Activated CD4-positive, alpha-beta T cell treated with anti-CD3 and anti-CD28 coated beads, Interleukin-2, amount 50 U/mL, for 4 hours (primary cell): ENCODE measurements around the gene PCDHGA3.
"Not testable (repeated sequence)": the region's sequence is repeated elsewhere in the genome, so short reads cannot be mapped to it uniquely, and the experiment has no call there.

ENCODE experiments used
- DNase-seq, 2 experiments: peaks; one replicate each; pipeline ENCODE4 v3.0.0-alpha.2; 2020

PCDHGA3 gene

DNA sequence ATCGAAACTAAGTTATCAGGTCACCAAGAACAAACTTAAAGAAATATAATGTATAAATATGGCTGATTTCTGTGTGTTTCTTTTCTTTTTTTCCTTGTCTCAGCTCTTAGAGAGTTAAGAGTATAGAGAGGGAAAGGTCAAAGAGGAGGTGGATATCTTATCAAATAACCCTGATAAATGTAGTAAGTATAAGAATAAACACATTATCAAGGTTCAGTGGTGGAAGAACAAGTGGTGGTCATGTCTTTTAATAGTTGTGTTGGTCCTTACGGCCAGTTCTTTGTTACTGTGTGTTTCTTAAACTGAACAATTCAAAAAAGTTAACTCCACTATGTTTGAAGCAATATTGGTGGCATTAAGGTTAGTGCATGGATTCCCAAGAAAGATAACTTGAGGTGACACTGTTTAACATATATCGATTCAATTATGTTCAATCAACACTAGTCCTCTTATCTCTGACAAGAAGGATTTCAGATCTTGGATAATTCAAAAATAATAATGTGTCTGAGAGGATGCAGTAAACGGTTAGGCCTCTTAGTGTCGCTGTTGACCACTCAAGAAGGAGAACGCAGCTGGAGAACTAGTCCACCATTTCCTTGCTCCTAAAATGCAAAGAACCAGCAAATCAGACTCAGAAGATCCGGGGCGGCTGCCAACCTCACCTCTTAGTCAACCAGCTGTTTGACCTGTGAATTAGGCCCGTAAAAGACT is at the start of gene PCDHGA3:
Gene PCDHGA3, plus strand, starts transcription at position 588 of the 711 bp plus-strand sequence. CDS start 205 bp downstream, outside the sequence.
- DNase-seq = no peak

DNA sequence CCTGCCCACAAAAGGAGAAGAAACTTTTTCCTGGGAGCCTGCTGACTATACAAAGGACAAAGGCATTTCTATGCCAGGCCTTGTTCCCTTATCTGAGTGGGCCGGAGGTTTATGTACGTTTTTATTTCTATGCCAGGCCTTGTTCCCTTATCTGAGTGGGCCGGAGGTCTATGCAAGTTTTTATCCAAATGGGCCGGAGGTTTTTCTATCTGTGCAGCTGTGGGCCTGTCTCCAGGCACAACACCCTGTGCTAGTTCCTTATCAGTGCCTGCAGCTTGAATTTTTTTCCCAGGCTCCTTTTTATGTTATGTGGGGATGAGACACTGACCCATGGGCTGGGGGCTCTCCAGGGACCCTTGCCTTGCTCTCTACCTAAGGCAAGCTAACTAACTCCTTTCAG is 45.3 kb upstream of the PCDHGA3 start:
- DNase-seq = no peak

DNA sequence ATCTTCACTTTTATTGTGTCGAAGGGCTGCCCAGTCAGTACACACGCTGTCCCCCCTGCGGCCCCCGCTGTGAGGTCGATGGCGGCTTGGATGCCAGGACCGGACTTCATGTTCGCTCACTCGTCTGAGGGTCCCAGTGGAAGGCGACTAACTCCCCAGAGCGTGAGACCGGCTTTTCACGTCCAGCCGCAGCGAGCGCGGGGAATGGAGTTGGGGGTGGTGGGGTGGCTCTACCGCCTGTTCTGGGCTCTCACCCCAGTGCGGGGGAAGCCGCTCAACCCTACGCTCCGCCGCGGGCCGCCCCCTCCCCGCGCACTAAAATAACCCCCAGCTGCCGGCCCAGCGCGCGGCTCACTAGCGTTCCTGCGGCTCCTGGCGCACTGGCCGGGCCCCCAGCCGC is 39.9 kb upstream of the PCDHGA3 start, which contains the start of gene SLC25A2:
Gene SLC25A2, minus strand, starts transcription at position 294 of the 400 bp plus-strand sequence. Its CDS starts 184 bp downstream, at position 110.
- DNase-seq = no peak

DNA sequence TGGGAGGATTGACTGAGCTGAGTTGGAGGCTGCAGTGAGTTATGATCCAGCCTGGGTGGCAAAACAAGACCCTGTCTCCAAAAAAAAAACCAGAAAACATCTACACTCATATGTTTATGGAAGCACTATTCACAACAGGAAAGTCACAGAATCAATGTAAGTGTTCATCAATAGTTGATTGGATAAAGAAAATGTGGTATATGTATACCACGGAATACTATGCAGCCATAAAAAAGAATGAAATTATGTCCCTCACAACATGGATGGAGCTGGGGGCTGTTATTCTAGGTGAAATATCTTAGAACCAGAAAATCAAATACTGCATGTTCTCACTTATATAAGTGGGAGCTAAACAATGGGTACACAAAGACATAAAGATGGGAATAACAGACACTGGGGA is 37.0 kb upstream of the PCDHGA3 start:
- no peak for DNase-seq

DNA sequence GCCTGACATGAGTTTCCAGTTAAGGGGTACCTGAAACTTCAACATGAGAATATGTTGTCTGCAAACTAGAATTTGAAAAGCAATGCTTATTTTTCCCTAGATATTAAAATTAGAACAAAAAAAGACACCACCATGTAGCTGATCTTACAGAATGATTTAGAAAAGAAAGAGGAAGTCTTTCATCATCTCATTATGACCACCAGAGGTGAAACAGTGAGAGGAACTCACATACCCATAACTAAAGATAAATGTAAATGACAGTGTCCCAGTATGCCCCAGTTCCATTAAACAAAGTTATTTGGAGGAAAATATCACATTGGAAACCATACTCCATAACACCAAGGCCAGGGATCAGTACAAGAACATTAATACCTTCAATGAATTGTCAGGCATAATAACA is 29.9 kb upstream of the PCDHGA3 start:
- no peak for DNase-seq

DNA sequence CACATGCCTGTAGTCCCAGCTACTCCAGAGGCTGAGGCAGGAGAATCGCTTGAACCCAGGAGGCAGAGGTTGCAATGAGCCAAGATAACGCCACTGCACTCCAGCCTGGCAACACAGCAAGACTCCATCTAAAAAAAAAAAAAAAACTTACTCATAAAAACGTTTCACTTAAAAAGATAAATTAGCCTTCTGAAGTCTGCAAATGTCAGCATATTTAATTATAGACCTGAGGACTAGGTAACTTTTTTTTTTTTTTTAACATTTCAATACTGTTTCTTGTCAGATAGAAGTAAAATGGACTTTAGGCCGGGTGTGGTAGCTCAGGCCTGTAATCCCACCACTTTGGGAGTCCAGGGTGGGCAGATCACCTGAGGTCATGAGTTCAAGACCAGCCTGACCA is 26.7 kb upstream of the PCDHGA3 start:
- not testable (repeated sequence) for DNase-seq

DNA sequence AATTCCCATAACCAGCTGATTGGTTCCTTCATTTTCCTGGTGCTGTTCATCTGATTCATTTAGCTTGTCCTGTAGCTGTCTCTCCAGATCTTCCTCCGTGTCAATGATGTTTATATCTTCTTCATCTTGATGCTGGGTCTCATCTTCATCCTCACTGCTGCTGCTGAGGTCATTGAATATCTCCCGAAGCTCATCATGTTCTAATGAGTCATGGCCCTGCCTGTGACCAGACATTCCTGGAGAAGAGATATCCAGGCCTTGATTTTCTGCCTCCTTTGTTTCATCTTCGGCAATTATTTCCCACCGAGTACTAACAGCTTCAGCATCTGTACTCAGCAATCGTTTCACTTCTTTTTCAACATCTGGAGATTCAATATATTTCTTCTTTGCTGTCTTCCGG is 24.4 kb upstream of the PCDHGA3 start:
- no peak for DNase-seq

DNA sequence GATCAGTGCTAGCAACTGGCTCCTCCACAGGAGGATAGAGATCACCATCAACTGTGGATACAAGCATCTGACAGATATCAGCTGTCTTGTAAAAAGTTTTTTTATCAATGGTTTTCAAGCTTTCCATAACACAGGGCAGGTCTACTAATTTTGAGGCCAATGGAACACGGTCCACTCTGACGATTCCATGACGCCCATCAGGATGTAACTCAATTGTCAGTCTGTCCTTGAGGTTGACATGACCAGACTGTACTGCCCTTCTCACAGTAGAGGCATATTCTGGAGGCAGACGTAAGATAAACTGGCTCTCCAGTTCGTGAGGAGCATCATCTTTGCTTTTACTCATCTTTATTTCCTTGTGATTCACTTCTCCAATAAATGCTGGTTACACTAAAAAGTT is 23.9 kb upstream of the PCDHGA3 start:
- no peak for DNase-seq

DNA sequence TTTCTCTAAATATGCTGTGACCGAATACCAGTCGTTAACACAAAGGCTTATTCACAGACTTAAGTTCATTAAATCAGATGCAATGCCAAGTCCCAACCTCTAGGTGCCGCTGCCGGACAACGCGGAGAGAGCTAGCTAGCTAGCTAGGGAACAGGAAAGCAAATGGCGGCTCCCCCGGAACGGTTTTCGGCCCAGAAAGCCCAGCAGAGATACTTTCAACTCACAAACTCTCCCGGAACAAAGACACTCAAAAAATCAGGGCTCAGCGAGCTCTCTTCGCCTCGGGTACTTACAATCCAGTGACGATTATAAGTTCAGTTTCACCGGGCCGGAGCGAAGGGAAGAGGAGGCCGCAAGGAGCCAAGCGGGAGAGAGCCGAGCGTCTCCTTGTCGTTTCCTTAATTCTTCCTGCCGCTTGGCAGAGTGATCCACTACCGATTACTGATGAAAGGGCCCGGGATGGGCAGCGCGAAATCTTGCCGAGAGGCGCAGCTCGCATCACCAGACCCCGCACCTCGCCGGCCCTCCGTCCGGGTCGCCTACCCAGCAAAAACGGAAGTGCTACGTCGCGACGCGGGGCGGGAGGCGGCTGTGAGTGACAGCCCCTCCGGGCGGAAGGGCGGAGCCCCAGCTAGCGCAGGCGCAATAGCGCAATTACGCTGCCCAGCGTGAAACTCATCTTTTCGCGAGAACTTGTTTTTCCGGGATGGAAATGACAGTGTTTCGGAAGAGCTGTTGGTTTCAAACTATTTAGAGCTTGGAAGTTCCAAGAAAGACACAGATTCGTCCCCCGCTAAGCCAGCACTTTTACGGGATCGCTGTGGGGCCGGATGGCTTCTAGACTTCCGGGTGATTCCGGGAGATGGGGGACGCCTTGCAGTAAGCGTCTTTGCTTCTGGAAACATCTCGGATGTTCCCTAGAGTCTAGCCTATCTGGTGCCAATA is 23.1 kb upstream of the PCDHGA3 start, which contains the start of gene TAF7:
Gene TAF7, minus strand, starts transcription at position 560 of the 945 bp plus-strand sequence. CDS start 740 bp downstream, outside the sequence.
- DNase-seq = peak; percentile 89

DNA sequence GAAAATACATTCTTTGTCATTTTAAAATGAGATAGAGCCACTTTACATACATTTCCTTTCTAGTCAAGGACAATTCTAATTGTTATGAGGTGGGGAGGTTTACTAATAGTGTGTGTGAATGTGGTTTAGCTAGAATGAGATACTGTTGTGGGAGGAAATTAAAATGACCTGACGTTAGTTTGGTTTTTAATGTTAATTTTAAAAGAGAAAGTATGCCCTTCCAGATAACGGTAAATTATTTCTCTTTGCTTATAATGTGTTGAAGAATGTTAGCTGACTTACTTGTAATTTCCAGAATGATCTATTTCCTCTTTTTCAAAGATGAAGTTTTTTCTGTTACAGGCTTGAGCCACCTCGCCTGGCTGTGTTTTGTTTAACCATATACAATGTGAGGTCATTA is 21.4 kb upstream of the PCDHGA3 start:
- DNase-seq = no peak

DNA sequence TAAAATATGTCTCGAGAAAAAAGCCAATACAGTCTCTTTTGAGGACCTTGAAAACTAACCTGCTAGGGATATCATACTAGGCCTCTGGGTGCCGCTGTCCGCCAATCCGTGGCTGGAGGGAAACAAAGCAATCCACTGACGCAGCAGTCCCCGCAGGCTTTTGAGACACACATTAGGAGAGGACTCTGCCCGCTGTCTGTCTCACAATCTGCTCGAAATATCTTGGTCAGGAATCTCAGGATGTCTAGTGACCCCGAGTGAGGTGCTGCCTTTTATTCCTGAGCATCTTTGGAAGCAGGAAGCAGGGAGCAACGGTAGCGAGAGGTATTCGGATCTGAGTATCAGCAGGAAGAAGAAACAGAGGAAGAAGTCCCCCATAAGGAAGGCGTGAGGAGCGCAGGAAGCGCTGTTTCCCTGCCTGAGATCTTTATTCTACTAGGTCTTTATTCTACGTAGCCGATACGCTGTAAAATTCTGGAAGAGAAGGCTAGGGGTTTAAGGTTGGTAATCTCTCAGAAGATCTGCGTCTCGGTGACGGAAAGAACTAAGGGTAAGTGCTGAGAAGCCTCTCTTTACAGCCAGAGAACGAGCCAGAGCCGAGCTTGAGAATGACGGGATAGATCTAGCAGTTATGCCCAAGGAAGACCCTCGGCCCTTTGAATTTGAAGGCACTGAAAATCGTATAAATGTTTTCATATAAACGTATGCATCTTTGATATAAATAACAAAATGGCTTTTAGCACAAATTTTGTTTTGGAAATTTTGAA is 17.4 kb upstream of the PCDHGA3 start:
- DNase-seq = peak; percentile 60 to 64

DNA sequence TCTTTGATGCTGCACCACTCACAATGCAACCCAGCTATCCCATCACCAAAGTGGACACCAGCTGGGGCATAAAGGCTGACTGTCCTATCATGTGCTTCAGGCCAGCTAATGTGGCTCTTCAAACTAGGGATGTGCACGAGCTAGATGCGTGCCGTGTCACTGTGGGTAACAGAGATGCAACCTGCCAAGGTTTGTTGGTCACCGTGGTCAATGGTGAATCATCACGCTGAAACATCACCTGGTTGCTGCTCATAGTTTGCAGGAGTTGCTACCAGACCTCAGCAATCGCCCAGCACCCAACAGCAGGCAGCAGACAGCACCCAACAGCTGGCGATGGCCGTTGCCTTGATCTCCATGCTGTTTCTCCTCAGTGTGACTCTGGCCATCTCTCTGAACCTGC is 15.4 kb upstream of the PCDHGA3 start:
- DNase-seq = no peak

DNA sequence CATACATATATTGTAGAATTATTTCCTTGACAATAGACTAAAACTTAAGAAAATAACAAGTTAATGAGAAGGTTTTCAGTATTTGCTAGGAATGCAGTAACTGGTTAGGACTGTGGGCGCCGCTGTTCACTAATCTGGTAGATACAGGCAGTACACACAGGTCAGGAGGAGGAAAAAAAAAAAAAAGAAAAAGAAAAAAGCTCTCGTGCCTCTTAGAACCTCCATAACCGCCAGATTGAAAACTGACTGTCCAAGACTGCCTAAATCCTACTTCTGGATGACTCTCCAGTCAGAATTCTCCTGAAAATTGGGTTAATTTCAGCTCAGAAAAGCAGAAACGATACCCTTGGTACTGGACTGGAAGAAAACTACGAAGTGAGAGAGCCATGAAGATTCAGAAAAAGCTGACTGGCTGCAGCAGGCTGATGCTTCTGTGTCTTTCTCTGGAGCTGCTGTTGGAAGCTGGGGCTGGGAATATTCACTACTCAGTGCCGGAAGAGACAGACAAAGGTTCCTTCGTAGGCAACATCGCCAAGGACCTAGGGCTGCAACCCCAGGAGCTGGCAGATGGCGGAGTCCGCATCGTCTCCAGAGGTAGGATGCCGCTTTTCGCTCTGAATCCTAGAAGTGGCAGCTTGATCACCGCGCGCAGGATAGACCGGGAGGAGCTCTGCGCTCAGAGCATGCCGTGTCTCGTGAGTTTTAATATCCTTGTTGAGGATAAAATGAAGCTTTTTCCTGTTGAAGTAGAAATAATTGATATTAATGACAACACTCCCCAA is 13.1 kb upstream of the PCDHGA3 start, which contains the start of gene PCDHGA1:
Gene PCDHGA1, plus strand, starts transcription at position 216 of the 782 bp plus-strand sequence.
- DNase-seq = peak; percentile 16 to 20

DNA sequence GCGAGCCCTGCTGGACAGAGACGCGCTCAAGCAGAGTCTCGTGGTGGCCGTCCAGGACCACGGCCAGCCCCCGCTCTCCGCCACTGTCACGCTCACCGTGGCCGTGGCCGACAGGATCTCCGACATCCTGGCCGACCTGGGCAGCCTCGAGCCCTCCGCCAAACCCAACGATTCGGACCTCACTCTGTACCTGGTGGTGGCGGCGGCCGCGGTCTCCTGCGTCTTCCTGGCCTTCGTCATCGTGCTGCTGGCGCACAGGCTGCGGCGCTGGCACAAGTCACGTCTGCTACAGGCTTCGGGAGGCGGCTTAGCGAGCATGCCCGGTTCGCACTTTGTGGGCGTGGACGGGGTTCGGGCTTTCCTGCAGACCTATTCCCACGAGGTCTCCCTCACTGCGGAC is 11.1 kb upstream of the PCDHGA3 start:
- not testable (repeated sequence) for DNase-seq

DNA sequence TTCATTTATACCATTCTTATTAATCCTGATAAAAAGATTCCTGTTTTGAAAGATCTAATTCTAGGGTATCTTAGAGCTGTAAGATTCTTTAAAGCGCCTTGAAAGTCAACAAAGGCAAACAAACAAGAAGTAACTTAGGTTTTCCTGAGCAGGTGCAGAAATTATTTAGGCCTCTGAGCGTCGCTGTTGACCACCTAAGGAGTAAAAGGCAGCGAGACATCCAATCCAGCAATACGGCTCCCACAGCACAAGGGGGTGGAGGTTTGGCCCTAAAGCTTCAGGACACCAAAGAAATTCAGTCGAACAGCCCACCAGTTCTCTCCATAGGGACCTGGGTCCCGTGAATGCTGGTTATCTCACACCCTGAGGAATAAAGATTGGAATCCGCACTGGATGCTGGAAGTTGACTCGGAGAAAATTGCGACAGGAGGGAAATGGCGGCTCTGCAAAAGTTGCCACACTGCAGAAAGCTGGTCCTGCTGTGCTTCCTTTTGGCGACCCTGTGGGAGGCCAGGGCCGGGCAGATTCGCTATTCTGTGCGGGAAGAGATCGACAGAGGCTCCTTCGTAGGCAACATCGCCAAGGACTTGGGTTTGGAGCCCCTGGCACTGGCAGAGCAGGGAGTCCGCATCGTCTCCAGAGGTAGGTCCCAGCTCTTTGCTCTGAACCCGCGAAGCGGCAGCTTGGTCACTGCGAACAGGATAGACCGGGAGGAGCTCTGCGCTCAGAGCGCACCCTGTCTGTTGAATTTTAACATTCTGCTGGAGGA is 4.9 kb upstream of the PCDHGA3 start, which contains the start of gene PCDHGA2:
Gene PCDHGA2, plus strand, starts transcription at position 223 of the 769 bp plus-strand sequence.
- DNase-seq = no peak

DNA sequence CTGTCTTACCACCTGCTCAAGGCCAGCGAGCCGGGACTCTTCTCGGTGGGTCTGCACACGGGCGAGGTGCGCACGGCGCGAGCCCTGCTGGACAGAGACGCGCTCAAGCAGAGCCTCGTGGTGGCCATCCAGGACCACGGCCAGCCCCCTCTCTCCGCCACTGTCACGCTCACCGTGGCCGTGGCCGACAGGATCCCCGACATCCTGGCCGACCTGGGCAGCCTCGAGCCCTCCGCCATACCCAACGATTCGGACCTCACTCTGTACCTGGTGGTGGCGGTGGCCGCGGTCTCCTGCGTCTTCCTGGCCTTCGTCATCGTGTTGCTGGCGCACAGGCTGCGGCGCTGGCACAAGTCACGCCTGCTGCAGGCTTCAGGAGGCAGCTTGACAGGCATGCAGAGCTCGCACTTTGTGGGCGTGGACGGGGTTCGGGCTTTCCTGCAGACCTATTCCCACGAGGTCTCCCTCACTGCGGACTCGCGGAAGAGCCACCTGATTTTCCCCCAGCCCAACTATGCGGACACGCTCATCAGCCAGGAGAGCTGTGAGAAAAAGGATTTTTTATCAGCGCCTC is 2.8 kb upstream of the PCDHGA3 start:
- not testable (repeated sequence) for DNase-seq

DNA sequence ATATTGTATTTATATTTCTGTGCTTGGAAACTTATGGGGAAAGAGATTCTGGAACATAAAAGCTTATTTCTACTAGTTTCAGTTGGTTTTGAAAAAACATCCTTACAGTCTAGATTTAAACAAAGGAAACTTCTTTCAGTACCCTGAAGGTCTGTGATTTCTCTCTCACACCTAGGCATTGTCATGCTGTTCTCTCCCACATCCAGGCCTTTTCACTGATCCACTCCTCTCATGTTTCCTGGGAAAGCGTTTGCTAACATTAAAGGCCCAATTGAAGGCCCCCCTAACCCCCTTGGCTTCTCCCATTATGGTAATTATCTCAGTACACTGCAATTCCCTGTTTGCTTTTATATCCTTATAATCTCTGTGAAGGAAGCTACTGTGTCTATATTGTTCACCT is 856 bp upstream of the PCDHGA3 start:
- DNase-seq = no peak

DNA sequence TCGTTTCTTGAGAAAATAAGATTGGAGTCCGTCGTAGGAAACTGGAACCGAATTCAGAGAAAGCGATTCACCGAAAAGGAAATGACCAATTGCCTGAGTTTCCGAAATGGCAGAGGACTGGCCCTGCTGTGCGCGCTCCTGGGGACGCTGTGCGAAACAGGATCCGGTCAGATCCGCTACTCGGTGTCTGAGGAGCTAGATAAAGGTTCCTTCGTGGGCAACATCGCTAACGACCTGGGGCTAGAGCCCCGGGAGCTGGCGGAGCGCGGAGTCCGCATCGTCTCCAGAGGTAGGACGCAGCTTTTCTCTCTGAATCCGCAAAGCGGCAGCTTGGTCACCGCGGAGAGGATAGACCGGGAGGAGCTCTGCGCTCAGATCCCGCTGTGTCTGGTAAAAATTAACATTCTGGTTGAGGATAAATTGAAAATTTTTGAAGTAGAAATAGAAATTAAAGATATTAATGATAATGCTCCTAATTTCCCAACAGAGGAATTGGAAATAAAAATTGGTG is 379 bp downstream of the PCDHGA3 start:
- DNase-seq = no peak

DNA sequence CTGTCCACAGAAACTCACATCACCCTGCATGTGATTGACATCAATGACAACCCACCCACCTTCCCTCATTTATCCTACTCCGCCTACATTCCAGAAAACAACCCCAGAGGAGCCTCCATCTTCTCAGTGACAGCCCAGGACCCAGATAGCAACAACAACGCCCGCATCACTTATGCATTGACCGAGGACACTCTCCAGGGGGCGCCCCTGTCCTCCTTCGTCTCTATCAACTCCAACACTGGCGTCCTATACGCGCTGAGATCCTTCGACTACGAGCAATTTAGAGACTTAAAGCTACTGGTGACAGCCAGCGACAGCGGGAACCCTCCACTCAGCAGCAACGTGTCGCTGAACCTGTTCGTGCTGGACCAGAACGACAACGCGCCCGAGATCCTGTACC is 1.7 kb downstream of the PCDHGA3 start:
- no peak for DNase-seq

DNA sequence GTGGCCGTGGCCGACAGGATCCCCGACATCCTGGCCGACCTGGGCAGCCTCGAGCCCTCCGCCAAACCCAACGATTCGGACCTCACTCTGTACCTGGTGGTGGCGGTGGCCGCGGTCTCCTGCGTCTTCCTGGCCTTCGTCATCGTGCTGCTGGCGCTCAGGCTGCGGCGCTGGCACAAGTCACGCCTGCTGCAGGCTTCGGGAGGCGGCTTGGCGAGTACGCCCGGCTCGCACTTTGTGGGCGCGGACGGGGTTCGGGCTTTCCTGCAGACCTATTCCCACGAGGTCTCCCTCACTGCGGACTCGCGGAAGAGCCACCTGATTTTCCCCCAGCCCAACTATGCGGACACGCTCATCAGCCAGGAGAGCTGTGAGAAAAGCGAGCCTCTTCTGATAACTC is 2.4 kb downstream of the PCDHGA3 start:
- not testable (repeated sequence) for DNase-seq
